GM11168 (cell line): ENCODE measurements around the gene ITGA8.

Experiments used
- in situ Hi-C: fragments of 300-500 bp; cut with MboI; formaldehyde crosslinking; loops from one replicate; pipeline ENCODE4 v1.12.0; 2022; ENCODE audit warnings: low sequenced_read_pairs; ENCODE audit not compliant: unreplicated experiment

The ITGA8 gene

DNA sequence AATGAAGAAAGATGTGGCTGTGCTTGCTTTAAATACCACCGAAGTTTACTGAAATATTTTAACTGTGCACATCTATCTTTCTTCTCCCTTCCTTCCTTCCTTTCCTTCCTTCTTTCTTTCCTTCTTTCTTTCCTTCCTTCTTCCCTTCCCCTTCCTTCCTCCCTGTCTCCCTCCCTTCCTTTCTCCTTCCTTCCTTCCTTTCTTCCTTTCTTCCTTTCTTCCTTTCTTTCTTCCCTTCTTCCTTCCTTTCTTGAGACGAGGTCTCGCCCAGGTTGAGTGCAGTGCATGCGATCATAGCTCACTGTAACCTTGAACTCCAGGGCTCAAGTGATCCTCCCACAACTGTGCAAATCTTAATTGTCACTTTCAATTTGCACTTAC lies 190.9 kb downstream of the ITGA8 start:
- in situ Hi-C loops = no loop called here

DNA sequence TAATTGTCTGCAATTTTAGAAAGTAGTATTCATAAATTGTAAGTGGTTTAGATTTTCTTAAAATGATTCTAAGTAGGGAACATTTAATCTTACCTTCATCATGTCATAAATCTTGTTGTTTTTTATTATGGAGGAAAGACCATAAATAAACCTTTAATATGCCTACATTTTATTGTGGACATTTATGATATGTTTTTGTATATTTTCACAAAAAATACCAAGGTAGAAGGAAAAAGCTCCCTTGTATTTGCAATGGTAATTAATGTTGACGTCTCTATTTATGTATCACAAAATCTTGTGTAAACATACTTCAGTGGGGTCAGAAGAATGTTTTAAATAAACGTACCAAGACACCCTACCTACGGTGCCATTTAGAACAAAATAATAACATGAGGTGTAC lies 193.0 kb downstream of the ITGA8 start:
- in situ Hi-C loops = no loop called here

DNA sequence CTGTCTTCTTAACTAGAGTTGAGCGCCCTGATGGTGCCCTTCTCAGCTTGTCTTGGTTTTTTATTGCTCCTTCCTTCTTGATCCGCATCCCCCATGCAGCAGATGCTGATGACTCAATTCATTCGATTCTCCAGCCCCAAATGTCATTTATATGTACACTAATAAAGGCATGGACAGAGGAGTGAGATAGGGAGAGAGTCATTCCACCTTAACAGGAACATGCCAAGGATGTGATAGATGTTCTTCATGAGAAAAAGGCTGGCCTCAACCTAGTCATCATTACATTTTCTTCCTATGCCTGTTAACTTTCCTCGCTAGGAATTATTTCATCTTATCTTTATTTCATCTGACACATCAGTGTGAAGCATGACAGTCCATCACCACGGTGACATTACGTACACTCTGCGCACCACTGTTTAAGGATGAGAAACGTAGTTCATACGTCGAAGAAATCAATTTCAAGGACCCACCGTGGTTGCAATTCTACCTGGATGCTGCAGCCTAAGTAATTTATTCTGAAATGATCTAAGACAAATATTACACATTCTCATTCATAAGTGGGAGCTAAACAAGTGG lies 198.3 kb downstream of the ITGA8 start:
- in situ Hi-C loops = no loop called here

DNA sequence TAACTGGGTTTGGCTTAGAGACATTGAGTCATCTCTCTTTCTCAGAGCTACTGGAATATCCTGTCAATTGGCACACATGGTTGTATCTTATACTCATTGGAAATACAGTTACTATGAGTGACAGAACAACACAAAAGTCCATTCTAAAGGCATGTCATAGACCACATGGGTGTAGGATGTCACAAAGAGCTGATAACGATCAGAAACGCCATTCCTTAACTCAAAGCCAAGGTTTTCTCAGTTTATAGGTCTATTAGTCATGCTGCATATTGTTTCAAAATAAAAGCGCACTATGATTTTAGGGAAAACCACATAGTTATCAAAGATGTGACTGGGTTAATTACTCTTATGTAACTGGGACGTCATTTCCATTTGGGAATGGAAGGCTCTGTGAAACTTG lies 201.5 kb downstream of the ITGA8 start:
- in situ Hi-C loops = no loop called here

DNA sequence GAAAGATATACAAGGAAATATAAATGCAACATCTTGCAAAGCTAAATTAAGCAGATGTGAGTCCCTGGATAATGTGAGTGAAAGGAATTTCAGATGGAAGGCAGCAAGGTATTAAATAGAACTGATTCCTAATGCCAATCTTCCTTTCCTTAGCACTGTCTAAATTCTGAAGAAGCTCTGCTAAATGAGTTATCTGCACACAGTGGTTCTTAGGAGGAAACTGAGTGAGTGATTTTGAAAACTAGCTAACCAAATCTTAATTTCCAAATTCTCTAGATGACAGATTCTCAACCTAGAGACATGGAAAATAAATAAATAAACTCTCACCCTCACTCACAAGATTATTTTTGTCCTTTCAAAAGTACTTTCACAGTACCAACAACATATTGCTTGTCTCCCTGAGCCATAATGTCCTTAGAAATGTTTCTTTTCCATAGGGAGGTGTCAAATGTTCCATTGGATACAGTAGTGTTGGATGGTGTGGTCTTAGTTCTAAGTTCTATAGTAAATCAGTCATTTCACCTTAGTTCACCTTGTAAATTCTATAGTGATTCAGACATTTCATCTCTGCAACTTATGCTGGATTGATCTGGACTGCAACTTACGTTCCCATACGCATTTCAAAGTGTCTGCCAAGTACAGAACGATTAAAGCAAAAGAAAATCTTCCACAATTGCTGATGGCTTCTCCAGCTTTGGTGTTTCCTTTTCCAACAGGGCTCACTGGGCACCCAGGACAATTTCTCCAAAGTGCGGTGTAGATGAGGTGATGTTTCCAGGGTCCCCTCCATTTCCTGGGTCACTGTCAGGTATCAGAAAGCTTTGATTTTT lies 203.3 kb downstream of the ITGA8 start:
- in situ Hi-C loops = no loop called here

DNA sequence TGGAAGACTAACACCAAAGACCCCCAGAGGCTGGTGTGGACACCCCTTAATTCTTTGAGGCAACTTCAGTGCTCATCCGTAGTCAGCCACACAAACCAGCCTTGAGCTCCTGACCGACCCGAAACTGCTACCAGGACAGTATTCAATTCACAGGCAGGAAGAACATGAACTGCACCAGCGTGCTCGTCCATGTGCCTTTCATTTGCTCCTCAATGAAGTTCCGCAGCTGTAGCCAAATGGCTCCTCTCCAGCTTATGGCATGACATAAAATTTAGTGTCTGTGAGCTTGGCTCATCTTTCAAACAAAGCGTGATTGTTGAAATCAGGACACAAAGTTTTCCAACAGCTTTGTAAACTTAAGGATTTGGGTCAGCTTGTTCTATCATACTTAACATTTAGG lies 204.5 kb downstream of the ITGA8 start:
- in situ Hi-C loops = no loop called here

DNA sequence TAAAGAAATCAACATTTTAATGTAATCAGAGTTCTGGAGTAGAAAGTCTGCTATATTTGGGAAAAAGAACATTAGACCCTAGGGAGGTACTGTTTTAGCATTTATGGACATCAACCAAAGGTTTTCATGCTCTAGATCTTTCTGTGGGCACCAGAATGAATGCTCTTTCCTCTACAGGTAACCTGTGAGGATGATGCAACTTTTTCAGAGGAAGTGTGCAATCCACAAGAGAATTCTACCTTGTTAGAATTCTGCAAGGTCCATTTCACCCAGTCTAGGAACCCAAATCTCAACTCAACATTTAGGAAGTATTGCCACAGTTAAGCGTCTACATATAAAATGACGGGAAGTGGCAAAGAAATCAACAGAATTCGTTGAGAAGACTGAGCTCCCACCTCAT lies 208.8 kb downstream of the ITGA8 start:
- in situ Hi-C loops = no loop called here

DNA sequence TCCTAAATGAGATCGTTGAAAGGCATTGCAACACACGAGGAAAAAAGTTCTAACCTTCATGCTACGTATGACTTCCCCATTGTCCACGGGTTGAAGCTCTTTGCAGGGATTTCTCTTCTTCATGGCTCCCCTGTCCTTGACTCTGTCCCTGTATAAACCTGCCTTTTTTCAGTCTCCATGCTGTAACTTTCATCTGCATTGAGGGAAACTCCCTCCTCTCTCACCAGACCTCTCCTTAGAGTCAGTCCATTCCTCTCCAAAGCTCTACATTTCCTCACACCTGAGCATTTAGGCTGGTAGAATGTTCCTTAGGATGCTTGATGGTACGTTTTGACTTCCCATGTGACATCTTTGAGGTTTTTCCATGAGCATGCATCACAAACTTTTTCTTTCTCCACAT lies 214.4 kb downstream of the ITGA8 start:
- in situ Hi-C loops = no loop called here

DNA sequence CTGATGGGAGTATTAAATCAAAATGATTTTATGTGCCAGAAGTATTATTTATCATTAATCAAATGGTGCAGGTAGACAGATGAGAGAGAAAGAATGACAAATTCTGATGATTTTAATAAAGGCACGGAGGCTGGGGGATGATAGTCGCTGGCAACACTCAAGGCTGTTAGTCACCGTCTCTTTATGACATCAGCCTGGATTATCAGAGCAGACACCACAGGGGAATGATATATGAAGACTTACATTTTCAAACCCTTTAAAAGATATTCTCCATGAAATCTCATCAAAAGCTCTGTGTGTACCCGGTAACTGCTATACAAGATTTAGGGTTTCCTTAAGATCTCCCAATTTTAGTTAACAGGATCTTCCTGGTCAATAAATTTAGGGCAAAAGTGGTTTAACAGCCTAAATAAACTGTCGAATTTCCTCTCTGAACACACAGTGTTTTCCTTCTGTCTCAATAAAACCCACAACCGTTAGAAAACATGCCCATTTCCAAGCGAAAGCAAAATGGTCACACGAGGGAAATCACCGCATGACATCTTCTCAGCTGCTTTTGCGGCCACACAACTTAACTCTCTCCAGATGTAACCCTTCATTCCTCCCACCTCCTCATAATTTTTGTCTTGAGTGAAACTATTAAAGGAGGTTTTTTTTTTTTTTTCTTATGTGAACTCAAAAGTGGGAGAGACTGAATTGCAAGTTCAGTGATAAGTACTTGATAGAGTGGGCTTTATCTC lies 215.5 kb downstream of the ITGA8 start:
- in situ Hi-C loops = no loop called here

DNA sequence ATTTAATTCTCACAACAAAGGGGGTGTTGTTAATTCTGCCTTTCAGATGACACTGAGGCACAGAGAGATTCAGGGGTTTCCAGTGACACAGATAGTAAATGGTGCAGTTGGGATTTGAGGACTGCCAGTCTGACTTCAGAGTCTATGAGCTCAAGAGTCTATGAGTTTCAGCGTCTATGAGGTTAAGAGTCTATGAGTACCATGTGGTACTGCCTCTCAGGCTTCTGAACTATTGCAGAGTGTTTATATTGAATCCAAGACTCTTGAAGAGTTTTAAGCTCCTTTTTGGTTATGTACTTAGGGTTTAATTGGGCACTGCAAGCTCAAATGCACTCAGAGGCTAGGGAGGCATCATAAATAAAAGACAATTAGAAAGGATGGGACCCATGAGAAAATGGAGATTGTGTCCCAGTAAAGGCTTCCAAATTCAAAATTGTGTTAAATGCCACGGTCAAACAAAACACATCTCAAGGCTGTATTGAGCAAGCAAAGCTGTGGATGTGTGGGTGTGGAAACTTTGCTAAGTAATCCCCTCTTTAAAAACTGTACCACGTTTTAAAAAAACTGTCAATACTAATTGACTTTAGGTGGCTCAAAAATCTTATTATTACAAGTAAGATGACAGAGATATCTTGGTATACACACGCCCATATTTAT lies 224.7 kb downstream of the ITGA8 start:
- in situ Hi-C loops = no loop called here

DNA sequence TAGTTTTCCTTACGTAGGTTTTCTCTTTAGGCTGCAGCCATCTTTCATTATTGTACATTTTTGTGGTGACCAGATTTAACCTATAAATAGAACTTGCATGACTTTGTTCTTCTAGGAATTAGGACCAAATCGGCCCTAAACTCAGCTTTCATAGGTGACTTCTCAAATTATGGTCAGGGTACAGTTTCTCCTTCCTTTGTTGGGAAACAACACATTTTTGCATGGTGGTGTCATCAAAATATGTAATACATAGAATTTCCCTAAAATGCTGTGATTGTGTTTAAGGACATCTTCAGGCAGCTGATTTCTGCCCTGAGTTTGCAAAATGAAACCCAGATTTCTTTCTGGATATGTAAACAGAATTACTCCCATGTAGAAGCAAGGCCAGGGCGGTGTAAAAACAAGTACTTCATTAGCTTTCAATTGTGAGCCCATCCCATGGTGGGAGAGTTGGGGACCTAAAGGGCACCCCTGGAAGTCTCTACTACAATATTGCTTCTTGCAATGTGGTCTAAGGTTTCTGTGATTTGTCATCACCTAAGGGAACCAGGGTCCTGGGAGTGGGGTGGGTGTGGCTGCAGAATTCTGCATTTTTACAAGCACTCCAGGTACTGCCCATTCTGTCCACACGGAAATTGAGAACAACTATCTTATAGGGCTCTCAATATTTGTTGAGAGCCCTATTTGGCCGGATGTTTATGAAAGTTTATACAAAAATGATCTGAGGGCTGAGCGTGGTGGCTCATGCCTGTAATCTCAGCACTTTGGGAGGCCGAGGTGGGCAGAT lies 227.7 kb downstream of the ITGA8 start:
- in situ Hi-C loops = no loop called here

DNA sequence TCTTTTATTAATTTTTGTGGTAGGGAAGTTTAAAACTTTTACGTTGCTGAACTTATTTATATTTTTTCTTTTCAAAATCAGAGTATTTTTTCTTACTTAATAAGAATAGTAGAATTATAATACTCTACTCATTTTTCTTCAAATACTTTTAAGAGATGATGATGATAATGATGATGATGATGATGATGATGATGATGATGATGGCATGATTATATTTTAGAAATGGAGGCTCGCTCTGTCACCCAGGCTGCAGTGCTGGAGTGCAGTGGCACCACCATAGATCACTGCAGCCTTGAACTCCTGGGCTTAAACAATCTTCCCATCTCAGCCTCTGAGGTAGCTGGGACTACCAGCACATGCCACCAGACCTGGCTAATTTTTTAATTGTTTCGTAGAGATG lies 230.3 kb downstream of the ITGA8 start:
- in situ Hi-C loops = no loop called here

DNA sequence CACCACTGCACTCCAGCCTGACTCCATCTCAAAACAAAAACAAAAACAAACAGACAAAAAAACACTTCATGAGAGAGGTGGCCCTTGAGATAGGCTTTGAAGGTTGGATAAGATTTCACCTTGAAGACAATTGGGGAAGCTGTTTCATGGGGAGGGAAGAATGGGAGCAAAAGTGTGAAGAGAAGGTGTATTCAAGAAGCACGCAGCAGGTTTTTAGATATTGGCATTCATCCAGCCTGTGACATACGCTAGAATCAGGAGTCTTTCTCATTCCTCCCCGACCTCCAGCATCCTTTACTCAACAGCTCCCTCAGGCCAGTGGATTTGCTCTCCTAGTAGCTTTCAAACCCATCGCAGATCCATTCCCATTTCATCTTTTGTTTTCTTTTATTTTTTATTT lies 232.3 kb downstream of the ITGA8 start:
- in situ Hi-C loops = no loop called here

DNA sequence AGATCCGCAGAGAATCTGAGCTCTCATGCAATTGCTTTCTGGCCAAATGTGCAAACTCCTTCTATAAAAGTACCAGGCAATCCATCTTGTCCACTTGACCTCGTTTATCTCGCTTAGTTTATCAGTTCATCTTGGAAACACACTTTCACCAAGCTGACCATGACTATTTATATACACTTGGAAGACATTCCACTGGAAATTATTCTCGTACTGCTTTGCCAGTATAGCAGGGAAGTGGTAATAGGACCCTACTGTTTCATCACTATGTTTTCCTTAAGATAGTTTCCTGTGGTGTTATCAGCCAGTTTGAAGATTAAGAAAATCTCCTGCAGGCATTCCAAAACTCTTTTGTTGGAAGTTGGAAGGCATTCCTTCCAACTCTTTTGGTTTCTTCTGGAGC lies 233.3 kb downstream of the ITGA8 start:
- in situ Hi-C loops = no loop called here

DNA sequence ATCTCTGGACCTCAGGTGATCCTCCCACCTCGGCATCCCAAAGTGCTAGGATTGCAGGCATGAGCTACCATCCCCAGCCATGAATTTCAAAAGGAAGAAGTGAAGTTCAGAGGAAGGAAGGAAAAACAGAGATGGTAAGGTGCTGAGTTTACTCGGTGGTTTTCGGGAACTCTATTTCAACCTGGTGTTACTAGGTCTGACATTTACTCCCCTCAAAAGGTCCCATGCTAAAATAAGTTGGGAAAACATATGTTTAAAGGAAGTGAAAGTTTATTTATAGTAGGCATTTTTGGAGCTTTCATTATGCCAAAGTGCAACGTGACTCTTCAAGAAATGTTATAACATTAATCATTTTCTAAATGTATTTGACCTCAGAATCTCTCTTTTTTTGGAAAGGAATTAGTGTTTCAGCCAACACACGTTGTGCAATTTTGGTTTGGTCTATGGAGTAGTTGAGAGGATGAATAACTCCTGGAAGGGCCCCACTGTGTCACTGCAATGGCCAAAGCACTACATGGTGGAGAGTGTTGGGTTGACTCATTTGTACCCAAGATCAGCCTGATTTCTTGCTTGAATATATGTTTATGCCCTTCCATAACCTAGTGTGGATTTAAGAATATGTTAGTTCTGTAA lies 233.9 kb downstream of the ITGA8 start:
- in situ Hi-C loops = no loop called here

DNA sequence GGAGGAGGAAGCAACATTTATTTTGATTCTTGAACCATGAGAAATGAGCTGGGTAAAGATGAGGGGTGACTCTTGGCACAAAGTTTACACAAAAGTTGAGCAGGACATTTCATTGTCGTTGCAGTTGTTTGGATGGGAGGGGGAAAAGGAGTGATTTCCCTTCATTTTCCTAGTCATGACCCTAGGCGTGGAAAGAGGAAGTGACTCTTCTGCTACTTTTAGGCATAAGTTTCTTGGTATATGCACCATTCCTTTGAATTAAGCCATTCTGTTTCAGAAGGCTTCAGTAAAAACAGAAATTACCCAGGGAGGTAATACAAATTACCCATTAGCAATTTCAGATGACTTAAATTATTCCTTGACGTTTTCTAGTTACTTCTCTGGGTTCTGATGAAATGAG lies 234.7 kb downstream of the ITGA8 start:
- in situ Hi-C loops = no loop called here

DNA sequence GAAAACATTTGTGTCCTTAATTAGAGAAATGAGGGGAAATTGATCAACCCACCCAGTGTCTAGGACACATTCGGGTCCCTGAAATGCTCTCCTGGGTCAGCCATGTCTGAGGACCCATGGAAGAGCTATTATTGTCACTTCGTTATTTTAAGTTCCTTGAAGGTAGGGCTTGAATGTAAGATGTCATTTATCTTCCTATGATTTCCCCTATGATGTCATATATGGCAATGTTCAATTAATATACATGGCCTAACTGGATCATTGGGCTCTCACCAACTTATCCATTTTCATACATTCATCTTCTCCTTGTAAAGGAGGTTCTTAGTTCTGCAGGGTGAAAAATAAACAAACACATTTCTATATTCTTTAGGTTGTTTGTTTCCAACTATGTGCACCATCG lies 235.6 kb downstream of the ITGA8 start:
- in situ Hi-C loops = no loop called here

DNA sequence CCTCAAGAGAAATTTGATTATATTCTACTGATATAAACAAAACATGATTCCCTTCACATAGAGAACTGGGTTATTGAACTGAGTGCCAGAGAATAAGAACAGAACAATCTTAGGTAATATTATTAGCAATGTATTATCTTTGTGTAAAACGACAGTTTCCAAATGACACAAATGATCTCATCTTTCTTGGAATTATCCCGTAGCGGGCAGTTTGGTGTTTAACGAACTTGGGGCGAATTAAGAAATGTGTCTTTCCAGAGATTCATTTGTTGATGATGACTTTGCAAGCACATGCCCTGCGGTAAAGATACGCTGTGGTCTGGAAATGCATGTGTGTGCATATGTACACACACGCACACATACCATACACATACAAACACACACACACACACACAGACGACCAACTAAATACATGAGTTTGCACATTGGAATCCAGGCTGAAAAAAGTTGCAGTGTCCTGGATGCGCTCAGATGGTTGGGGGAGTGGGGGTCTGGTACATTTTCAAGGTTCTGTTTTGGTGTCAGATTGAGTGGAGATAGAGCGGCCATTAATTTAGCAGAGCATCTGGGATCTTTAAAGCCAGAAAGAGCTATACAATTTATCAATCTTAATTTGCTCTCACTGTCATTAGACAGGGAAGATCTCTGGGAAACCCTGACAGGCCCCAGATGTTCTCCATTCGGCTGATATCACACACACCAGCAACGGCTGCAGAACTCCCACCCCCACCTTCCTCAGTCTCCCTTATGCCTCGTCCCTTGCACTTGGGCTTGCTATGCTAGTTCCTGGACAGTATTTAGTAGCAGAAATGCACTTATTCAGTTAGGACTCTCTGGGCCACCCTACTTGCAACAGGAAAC lies 236.3 kb downstream of the ITGA8 start:
- in situ Hi-C loops = no loop called here

DNA sequence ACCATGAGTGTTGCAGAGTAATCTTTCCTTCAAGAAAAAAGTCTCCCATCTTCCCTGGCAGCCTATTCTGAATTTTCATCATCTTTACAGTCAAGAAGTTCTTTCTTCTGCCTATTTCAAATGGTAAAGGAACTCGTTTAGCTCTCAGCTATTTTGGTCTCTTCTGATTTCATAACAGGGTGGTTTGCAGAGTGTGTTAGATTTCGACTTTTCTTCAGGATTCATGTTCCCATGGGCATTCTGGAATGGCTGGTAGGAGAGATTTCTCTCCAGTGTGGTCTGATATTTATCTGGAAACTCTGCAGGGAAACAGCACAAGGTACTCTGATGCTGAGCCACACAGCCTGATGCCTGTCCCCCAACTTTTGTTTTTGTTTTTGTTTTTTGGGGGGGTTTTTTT lies 237.6 kb downstream of the ITGA8 start:
- in situ Hi-C loops = no loop called here
